PC-3 (cell line): Measurements from ENCODE around the gene GRIN1. TPM values are rescaled to one million over a fixed set of nuclear protein-coding genes. Genes with fewer than 3 reads are reported as not detected.

Experiments used
- ATAC-seq: fragments of 200-7000 bp; cut with Tn5 transposase; 2 replicates; pipeline ENCODE4 v1.9.1; 2020; ENCODE audit warnings: mild to moderate bottlenecking, moderate library complexity
- BruUV-seq: library from RNA; stranded (reverse); fragments of 400-500 nt; replicated peaks from 2 replicates; lab custom pipeline; 2021; lab: Mats Ljungman, UMichigan
- CTCF ChIA-PET: fragments of 300-600 bp; sonication (Branson Sonifier 250); formaldehyde crosslinking; loops from one replicate; lab custom pipeline; 2022; ENCODE audit warnings: antibody characterized with exemption; lab: Charles Lee
- POLR2A ChIA-PET: fragments of 300-600 bp; sonication (Branson Sonifier 250); formaldehyde crosslinking; loops from one replicate; lab custom pipeline; 2022; ENCODE audit warnings: antibody characterized with exemption; ENCODE audit not compliant: unreplicated experiment; lab: Charles Lee
- DNase-seq: peaks from one replicate; pipeline ENCODE4 v3.0.0-alpha.2; 2015
- H2AFZ ChIP-seq: fragments of 300-600 bp; sonication (generic); 2 replicates; pipeline ENCODE4 v1.6.0; 2016; ENCODE audit warnings: antibody characterized with exemption, low read length
- H3F3A ChIP-seq: fragments of 300-600 bp; sonication (generic); one replicate; pipeline ENCODE4 v1.6.0; 2017; ENCODE audit warnings: antibody characterized with exemption, low read length, control low read depth, mild to moderate bottlenecking; ENCODE audit not compliant: unreplicated experiment
- H3K27ac ChIP-seq: fragments of 300-600 bp; sonication (generic); 2 replicates; pipeline ENCODE4 v1.5.1; 2016; ENCODE audit warnings: mild to moderate bottlenecking, low read length
- H3K27me3 ChIP-seq: fragments of 300-600 bp; sonication (generic); 2 replicates; pipeline ENCODE4 v1.6.1; 2016; ENCODE audit warnings: low read length, mixed read lengths
- H3K36me3 ChIP-seq: fragments of 300-600 bp; sonication (generic); 2 replicates; pipeline ENCODE4 v1.6.1; 2016; ENCODE audit warnings: low read depth, mixed run types, low read length, mixed read lengths
- H3K4me1 ChIP-seq: fragments of 300-600 bp; sonication (generic); 2 replicates; pipeline ENCODE4 v1.5.1; 2016; ENCODE audit warnings: low read length; ENCODE audit not compliant: insufficient read depth
- H3K4me2 ChIP-seq: fragments of 300-600 bp; sonication (generic); 2 replicates; pipeline ENCODE4 v1.6.0; 2016; ENCODE audit warnings: low read length
- H3K4me3 ChIP-seq: fragments of 300-600 bp; sonication (generic); 2 replicates; pipeline ENCODE4 v1.5.1; 2016; ENCODE audit warnings: mild to moderate bottlenecking, low read length, mixed read lengths
- H3K79me2 ChIP-seq: fragments of 300-600 bp; sonication (generic); 2 replicates; pipeline ENCODE4 v1.6.1; 2017; ENCODE audit warnings: low read length, mixed read lengths
- H3K9ac ChIP-seq: fragments of 300-600 bp; sonication (generic); 2 replicates; pipeline ENCODE4 v1.6.0; 2016; ENCODE audit warnings: mild to moderate bottlenecking, low read length
- H3K9me2 ChIP-seq: fragments of 300-600 bp; sonication (generic); replicated peaks from 2 replicates; pipeline ENCODE4 v1.6.1; 2016; ENCODE audit warnings: mixed run types, low read length, mixed read lengths
- H3K9me3 ChIP-seq: fragments of 300-600 bp; sonication (generic); 2 replicates; pipeline ENCODE4 v1.6.1; 2016; ENCODE audit warnings: low read length, mixed read lengths
- H4K20me1 ChIP-seq: fragments of 300-600 bp; sonication (generic); 2 replicates; pipeline ENCODE4 v1.6.1; 2016; ENCODE audit warnings: low read length, mixed read lengths
- CTCF ChIP-seq: fragments of 300-600 bp; sonication (generic); conservative IDR thresholded peaks from 2 replicates; pipeline ENCODE4 v1.5.1; 2017; ENCODE audit warnings: antibody characterized with exemption, low read depth, mild to moderate bottlenecking, low read length
- EZH2 ChIP-seq: fragments of 300-600 bp; sonication (generic); IDR thresholded peaks from one replicate; pipeline ENCODE4 v1.6.1; 2017; ENCODE audit warnings: antibody characterized with exemption, mild to moderate bottlenecking, low read length; ENCODE audit not compliant: unreplicated experiment
- EZH2phosphoT487 ChIP-seq: fragments of 300-600 bp; sonication (generic); IDR thresholded peaks from 2 replicates; pipeline ENCODE4 v1.6.1; 2018; ENCODE audit warnings: mild to moderate bottlenecking, antibody characterized with exemption, low read length, borderline replicate concordance
- intact Hi-C: fragments of 100-400 bp; cut with micrococcal nuclease; formaldehyde crosslinking; loops from 2 replicates; pipeline ENCODE4 v1.9.0; 2023
- total RNA-seq: library from RNA; depleted of rRNA; stranded (reverse); fragments of >200 nt; gene quantifications from 2 replicates; pipeline ENCODE4 v1.2.3, GENCODE V29; 2014

The GRIN1 gene
- total RNA-seq, 1 experiment from 2014 or later: 0.11 TPM

- no peaks in the 10 kb centered on the region for H3K27me3 ChIP-seq
- H4K20me1 ChIP-seq: no peaks in the 10 kb centered on the region
- H3K4me2 ChIP-seq: no peak overlapping the region
- H3K9ac ChIP-seq: no peak overlapping the region
- H2AFZ ChIP-seq: no peak overlapping the region
- H3F3A ChIP-seq: no peaks in the 10 kb centered on the region
- no peak overlapping the region for H3K27ac ChIP-seq
- no peaks in the 10 kb centered on the region for H3K36me3 ChIP-seq
- H3K79me2 ChIP-seq: no peaks in the 10 kb centered on the region
- intact Hi-C loops: no loop called here
- H3K4me3 ChIP-seq: no peak overlapping the region
- ChIA-PET CTCF (no interaction called here), POLR2A (interaction anchor here (0.6 kb wide), 1 partner anchor 49 kb away, joined by 3 read pairs; no protein-coding TSS in a partner anchor)
- DNase-seq (no peak), ATAC-seq (no peak)
- H3K4me1 ChIP-seq: no peaks in the 10 kb centered on the region
- no TSS peak for BruUV-seq
- TF ChIP-seq EZH2 (no peak), CTCF (no peak), EZH2phosphoT487 (no peak)
- H3K9me3 ChIP-seq: no peaks in the 10 kb centered on the region
- no peaks in the 10 kb centered on the region for H3K9me2 ChIP-seq
These were observed 40.1 kb downstream of the GRIN1 start for GRCh38 chr9:137178939-137179630.

GRCh38 chr9:137179761-137180160, 40.8 kb downstream of the GRIN1 start:
- ATAC-seq (no peak), DNase-seq (no peak)
- BruUV-seq: no TSS peak
- H3K4me1 ChIP-seq: no peaks in the 10 kb centered on the region
- no peak overlapping the region for H2AFZ ChIP-seq
- H3K9me3 ChIP-seq: no peaks in the 10 kb centered on the region
- H4K20me1 ChIP-seq: no peaks in the 10 kb centered on the region
- H3K4me2 ChIP-seq: no peak overlapping the region
- no peak overlapping the region for H3K4me3 ChIP-seq
- POLR2A ChIA-PET: no interaction called here
- no peaks in the 10 kb centered on the region for H3K27me3 ChIP-seq
- intact Hi-C loops: no loop called here
- no peaks in the 10 kb centered on the region for H3K36me3 ChIP-seq
- no peak for TF ChIP-seq CTCF
- TF ChIP-seq EZH2: no peak
- no peak for TF ChIP-seq EZH2phosphoT487
- H3K9ac ChIP-seq: no peak overlapping the region
- no peaks in the 10 kb centered on the region for H3K79me2 ChIP-seq
- CTCF ChIA-PET: no interaction called here
- H3K9me2 ChIP-seq: no peaks in the 10 kb centered on the region
- H3K27ac ChIP-seq: no peak overlapping the region
- H3F3A ChIP-seq: no peaks in the 10 kb centered on the region

GRCh38 chr9:137180491-137180890, 41.5 kb downstream of the GRIN1 start:
- H3K27me3 ChIP-seq: no peaks in the 10 kb centered on the region
- no peaks in the 10 kb centered on the region for H3K79me2 ChIP-seq
- no peaks in the 10 kb centered on the region for H3K9me2 ChIP-seq
- ATAC-seq (no peak), DNase-seq (no peak)
- no peak overlapping the region for H3K4me2 ChIP-seq
- no peak overlapping the region for H3K27ac ChIP-seq
- no peak overlapping the region for H3K4me3 ChIP-seq
- no peaks in the 10 kb centered on the region for H4K20me1 ChIP-seq
- no peaks in the 10 kb centered on the region for H3K4me1 ChIP-seq
- BruUV-seq: no TSS peak
- no peaks in the 10 kb centered on the region for H3K9me3 ChIP-seq
- ChIA-PET POLR2A (no interaction called here), CTCF (no interaction called here)
- intact Hi-C loops: no loop called here
- no peaks in the 10 kb centered on the region for H3F3A ChIP-seq
- no peak overlapping the region for H2AFZ ChIP-seq
- H3K36me3 ChIP-seq: no peaks in the 10 kb centered on the region
- TF ChIP-seq EZH2phosphoT487 (no peak), EZH2 (no peak), CTCF (no peak)
- H3K9ac ChIP-seq: no peak overlapping the region
